Psoas muscle (tissue), 8 donors: ENCODE measurements around the gene FGF2. TPM values are rescaled to one million over a fixed set of nuclear protein-coding genes. Genes with fewer than 3 reads are reported as not detected.
"Not testable (repeated sequence)": the region's sequence is repeated elsewhere in the genome, so short reads cannot be mapped to it uniquely, and the experiment has no call there.

Experiments used
- ATAC-seq, 4 donors: fragments of 200-7000 bp; cut with Tn5 transposase; one replicate each; pipeline ENCODE4 v1.9.1; 2020; ENCODE audit warnings: moderate library complexity in 3 of 4, mild to moderate bottlenecking in 2 of 4
- DNase-seq, 2 donors: peaks; one replicate each; pipeline ENCODE4 v3.0.0-alpha.2; 2020
- H3K27ac ChIP-seq: fragments of 200-600 bp; one replicate; pipeline ENCODE4 v1.8.0; 2022
- H3K27me3 ChIP-seq, 3 donors: fragments of 200-600 bp in 1 of 3; one replicate each; pipeline versions ENCODE4 v1.6.1 to v1.8.0; 2013 to 2022; ENCODE audit warnings: low read length in 2 of 3, mild to moderate bottlenecking in 2 of 3, moderate library complexity in 1 of 3; ENCODE audit not compliant: insufficient read depth in 3 of 3
- H3K36me3 ChIP-seq, 2 donors: fragments of 200-600 bp in 1 of 2; one replicate each; pipeline versions ENCODE4 v1.6.1 to v1.8.0; 2013 to 2022; ENCODE audit warnings: low read depth in 1 of 2, mild to moderate bottlenecking in 1 of 2, moderate library complexity in 1 of 2; ENCODE audit not compliant: insufficient read depth in 1 of 2
- H3K4me1 ChIP-seq: fragments of 200-600 bp; one replicate; pipeline ENCODE4 v1.8.0; 2022
- H3K4me3 ChIP-seq: fragments of 200-600 bp; one replicate; pipeline ENCODE4 v1.8.0; 2022; ENCODE audit warnings: mild to moderate bottlenecking
- H3K9me3 ChIP-seq: fragments of 200-600 bp; one replicate; pipeline ENCODE4 v1.8.0; 2022
- WGBS, 3 donors: extraction: QIAGEN DNeasy Blood & Tissue Kit; methylation state at CpG; one replicate each; pipeline versions ENCODE4 v1.1.6 to v1.1.7; 2013; 5-methylcytosine and 5-hydroxymethylcytosine counted together
- intact Hi-C, 2 donors: fragments of 100-400 bp; cut with DNase I; formaldehyde crosslinking; loops; one replicate each; pipeline versions ENCODE4 v1.11.0 to v1.14.2; 2022
- polyA plus RNA-seq, 3 donors: library from polyadenylated mRNA; stranded (reverse); fragments of 200-250 nt; gene quantifications; one replicate each; pipeline ENCODE4 v1.2.3, GENCODE V29; 2013
- total RNA-seq, 4 donors: library from RNA; stranded (reverse); fragmentation: NEBNext Ultra II Directional in 2 of 4; extraction: Animal tissue kit (Norgen Biotek cat#: 25700) in 2 of 4; gene quantifications; one replicate each; pipeline versions ENCODE4 v1.2.1 to v1.2.4, GENCODE V29; 2021 to 2023
- TF ChIP-seq, protein P1 (sequence below): fragments of 200-600 bp; IDR thresholded peaks from one replicate; pipeline ENCODE4 v1.8.0; 2022; ENCODE audit warnings: antibody characterized with exemption
- donor health status: healthy with polysubstance abuse.
- donor health status: DM: no; HTN: no; CAD: no; lungs with moderate emphysema.
- donor health status: Bipolar disorder and iron deficiency.
- donor health status: healthy.
- donor health status: DM: yes; HTN: yes; CAD: no.
- donor health status: DM: no; HTN: no; CAD: no.
- donor health status: DM: no; HTN: no; CAD: no.
- donor health status: DM: yes; HTN: yes; CAD: no.

The FGF2 gene
- total and polyA plus RNA-seq, 7 donors = 0.86 to 3.7 (median 2.0) TPM

DNA sequence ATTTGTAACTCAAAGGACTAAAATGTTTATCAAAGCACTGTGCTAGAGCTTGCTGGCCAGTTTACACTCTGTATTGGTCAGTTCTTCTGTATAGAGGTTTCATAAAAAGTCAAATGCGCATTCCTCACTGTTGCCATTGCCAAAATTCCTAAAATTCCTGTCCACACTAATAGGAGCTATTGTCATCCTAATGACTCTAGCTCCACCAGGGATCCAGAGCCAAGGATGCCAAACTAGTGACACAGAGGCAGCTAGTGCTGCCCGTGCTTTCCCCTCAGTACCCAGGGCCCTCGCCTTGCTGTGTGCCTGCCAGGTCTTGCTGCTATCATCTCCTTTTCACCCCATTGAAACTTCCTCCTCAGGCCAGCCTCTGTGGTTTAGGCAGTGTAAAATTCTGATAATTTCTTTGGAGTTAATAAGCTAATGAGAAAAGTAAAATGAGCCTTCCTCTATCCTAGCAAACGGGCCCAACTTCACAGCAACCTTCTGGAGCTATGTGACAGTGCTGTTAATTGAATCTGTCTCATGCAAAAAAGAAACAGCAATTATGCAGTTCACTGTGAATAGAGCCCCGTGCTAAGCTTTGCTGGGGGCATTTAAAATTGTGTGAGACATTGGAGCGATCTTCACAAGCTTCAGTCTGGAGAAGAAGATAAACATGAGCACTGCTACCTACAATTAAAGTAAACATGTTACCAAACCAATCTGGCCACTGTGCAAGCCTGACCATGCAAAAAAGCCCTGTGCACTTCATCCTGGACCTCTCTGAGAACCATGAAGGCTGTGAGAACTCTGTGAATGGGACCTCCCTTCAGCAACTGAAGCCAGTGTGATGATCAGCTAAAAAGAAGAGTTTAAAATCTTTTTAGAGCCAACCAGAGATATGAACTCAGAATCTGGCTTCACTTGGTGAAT is 43.1 kb upstream of the FGF2 start:
- TF ChIP-seq, protein P1, sequence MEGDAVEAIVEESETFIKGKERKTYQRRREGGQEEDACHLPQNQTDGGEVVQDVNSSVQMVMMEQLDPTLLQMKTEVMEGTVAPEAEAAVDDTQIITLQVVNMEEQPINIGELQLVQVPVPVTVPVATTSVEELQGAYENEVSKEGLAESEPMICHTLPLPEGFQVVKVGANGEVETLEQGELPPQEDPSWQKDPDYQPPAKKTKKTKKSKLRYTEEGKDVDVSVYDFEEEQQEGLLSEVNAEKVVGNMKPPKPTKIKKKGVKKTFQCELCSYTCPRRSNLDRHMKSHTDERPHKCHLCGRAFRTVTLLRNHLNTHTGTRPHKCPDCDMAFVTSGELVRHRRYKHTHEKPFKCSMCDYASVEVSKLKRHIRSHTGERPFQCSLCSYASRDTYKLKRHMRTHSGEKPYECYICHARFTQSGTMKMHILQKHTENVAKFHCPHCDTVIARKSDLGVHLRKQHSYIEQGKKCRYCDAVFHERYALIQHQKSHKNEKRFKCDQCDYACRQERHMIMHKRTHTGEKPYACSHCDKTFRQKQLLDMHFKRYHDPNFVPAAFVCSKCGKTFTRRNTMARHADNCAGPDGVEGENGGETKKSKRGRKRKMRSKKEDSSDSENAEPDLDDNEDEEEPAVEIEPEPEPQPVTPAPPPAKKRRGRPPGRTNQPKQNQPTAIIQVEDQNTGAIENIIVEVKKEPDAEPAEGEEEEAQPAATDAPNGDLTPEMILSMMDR = no peak
- H3K27me3 ChIP-seq = no peaks in the 10 kb centered on the region
- H3K36me3 ChIP-seq = no peaks in the 10 kb centered on the region
- peak overlapping the region; percentile 31 for H3K27ac ChIP-seq
- WGBS, 3 donors = 15 to 22% (median 19%) methylated on average over 6 of the region's 6 CpGs
- DNase-seq = peak; percentile 48 to 57
- no peak overlapping the region for H3K4me3 ChIP-seq
- no peaks in the 10 kb centered on the region for H3K9me3 ChIP-seq
- H3K4me1 ChIP-seq = peaks cover 7% of the 10 kb centered on the region
- ATAC-seq = peak; percentile 78 to 95 (median 90)
- intact Hi-C loops = no loop called here

DNA sequence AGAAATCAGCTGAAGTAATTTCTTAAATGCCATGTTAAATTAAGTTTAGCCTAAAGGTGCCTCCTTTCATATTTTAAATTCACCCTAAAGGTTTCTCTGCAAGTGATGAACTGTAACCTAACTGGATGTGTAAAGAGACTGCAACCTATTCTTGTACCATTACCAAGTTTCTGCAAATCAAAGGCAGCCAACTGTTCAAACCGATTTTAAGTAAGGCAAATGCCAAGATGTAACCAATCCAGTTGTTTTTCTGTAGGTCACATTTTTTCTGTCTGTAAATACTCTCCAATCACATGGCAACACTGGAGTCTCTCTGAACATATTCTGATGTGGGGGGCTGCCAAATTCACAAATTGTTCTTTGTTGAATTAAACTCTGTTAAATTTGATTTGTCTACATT is 42.4 kb upstream of the FGF2 start:
- peaks cover 7% of the 10 kb centered on the region for H3K4me1 ChIP-seq
- 4 to 21% (median 9%) methylated on average over 1 of the region's 1 CpG for WGBS, 3 donors
- TF ChIP-seq, protein P1 = no peak
- no peak overlapping the region for H3K27ac ChIP-seq
- no peaks in the 10 kb centered on the region for H3K9me3 ChIP-seq
- no peaks in the 10 kb centered on the region for H3K27me3 ChIP-seq
- H3K36me3 ChIP-seq = no peaks in the 10 kb centered on the region
- intact Hi-C loops = no loop called here
- DNase-seq (no peak), ATAC-seq (no peak)
- H3K4me3 ChIP-seq = no peak overlapping the region

DNA sequence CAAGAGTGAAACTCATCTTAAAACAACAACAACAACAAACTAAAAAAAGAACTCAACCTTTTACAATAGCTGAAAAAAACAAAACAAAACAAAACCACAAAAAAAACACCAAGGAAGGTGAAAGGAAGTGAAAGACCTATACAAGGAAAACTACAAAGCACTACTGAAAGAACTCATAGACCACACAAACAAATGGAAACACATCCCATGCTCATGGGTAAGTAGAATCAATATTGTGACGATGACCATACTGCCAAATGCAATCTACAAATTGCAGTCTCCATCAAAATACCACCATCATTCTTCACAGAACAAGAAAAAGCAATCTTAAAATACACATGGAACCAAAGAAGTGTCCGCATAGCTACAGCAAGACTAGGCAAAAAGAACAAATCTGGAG is 41.5 kb upstream of the FGF2 start:
- Histone ChIP-seq H3K9me3 (no peaks in the 10 kb centered on the region), H3K36me3 (no peaks in the 10 kb centered on the region), H3K27me3 (no peaks in the 10 kb centered on the region), H3K4me3 (no peak overlapping the region), H3K27ac (no peak overlapping the region), H3K4me1 (peaks cover 7% of the 10 kb centered on the region)
- TF ChIP-seq, protein P1 = no peak
- DNase-seq (no peak), ATAC-seq (no peak)
- 94 to 96% (median 96%) methylated on average over 2 of the region's 2 CpGs for WGBS, 3 donors
- intact Hi-C loops = no loop called here

DNA sequence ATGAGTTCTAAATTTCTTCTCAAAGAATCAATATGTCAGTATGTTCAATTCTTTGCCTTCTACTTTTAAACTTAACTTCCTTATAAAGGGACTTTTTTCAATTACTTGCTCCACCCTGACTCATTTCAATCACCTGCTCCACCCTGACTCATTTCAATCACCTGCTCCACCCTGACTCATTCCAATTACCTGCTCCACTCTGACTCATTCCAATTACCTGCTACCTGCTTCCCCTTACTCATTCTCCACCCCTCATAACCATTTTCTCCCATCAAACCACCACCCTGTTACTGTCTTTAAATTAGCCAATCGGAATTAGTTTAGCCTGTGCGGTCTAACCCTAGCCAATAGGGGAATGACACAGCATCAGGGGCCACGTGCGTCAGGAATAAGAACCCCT is 40.3 kb upstream of the FGF2 start:
- H3K4me1 ChIP-seq, H3K4me3 ChIP-seq, H3K36me3 ChIP-seq, ATAC-seq, H3K27me3 ChIP-seq, H3K27ac ChIP-seq, H3K9me3 ChIP-seq, DNase-seq, intact Hi-C loops: not testable (repeated sequence)
- WGBS, 3 donors = 96 to 98% (median 97%) methylated on average over 4 of the region's 4 CpGs

DNA sequence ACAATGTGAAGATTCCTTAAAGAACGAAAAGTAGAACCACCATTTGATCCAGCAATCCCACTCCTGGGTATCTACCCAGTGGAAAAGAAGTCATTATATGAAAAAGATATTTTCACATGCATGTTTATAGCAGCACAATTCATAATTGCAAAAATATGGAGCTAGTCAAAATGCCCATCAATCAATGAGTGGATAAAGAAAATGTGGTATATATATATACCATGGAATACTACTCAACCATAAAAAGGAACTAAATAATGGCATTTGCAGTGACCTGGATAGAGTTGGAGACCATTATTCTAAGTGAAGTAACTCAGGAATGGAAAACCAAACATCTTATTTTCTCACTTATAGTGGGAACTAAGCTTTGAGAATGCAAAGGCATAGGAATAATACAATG is 39.7 kb upstream of the FGF2 start:
- DNase-seq, H3K36me3 ChIP-seq, H3K27ac ChIP-seq, H3K4me1 ChIP-seq, intact Hi-C loops, H3K27me3 ChIP-seq, H3K4me3 ChIP-seq, H3K9me3 ChIP-seq, ATAC-seq: not testable (repeated sequence)
- 97 to 100% (median 99%) methylated on average over 1 of the region's 1 CpG for WGBS, 3 donors
